GM21360 (cell line): ENCODE measurements around the gene STEAP2.

ENCODE experiments used
- ATAC-seq: cut with Tn5 transposase; IDR thresholded peaks from one replicate; pipeline ENCODE4 v1.9.1; 2021; ENCODE audit warnings: mild to moderate bottlenecking, moderate library complexity; ENCODE audit not compliant: unreplicated experiment

Gene STEAP2

GRCh38 chr7:90267263-90267858 lies 55.8 kb downstream of the STEAP2 start:
- ATAC-seq = no peak

GRCh38 chr7:90269163-90269562 lies 57.6 kb downstream of the STEAP2 start:
- ATAC-seq = no peak

- no peak for ATAC-seq
Observed at GRCh38 chr7:90270431-90271178, 59.1 kb downstream of the STEAP2 start.

- no peak for ATAC-seq
Observed at GRCh38 chr7:90271753-90272152, 60.2 kb downstream of the STEAP2 start.

GRCh38 chr7:90272242-90272641 lies 60.7 kb downstream of the STEAP2 start:
- ATAC-seq = no peak

- ATAC-seq = no peak
Observed at GRCh38 chr7:90274161-90274560, 62.6 kb downstream of the STEAP2 start.

GRCh38 chr7:90276033-90276728 lies 64.6 kb downstream of the STEAP2 start:
- no peak for ATAC-seq
